ENCODE results near the gene PTPRE. TPM values are rescaled to one million over a fixed set of nuclear protein-coding genes. Genes with fewer than 3 reads are reported as not detected.

The PTPRE gene
- total RNA-seq, 1 experiment from 2014 or later = 0.50 TPM

- intact Hi-C loops (cut with micrococcal nuclease; ENCODE audit: unreplicated experiment) = loop anchor here (1.0 kb wide), 4 partner anchors 32 to 195 kb away; no protein-coding TSS in a partner anchor
- Mint-ChIP-seq H3K27ac (ENCODE audit: unreplicated experiment) (no peak overlapping the region), H3K36me3 (ENCODE audit: insufficient read depth, unreplicated experiment) (no peaks in the 10 kb centered on the region), H3K4me1 (ENCODE audit: low read depth, unreplicated experiment) (peaks cover 6% of the 10 kb centered on the region), H3K4me3 (ENCODE audit: unreplicated experiment) (no peak overlapping the region), H3K9me3 (ENCODE audit: unreplicated experiment) (no peaks in the 10 kb centered on the region), H3K27me3 (ENCODE audit: insufficient read depth, unreplicated experiment) (no peaks in the 10 kb centered on the region)
- no peaks in the 10 kb centered on the region for H3K27me3 ChIP-seq (replicated peaks; ENCODE audit: control insufficient read depth, insufficient read depth, low read length)
- DNase-seq = no peak
- POLR2A ChIA-PET = no interaction called here
- no peak for TF ChIP-seq CTCF (IDR thresholded peaks at IDR 0.05; ENCODE audit: insufficient read depth in 1 of 2, low read depth in 1 of 2, low read length in 1 of 2, severe bottlenecking in 1 of 2, unreplicated experiment in 1 of 2)
- H3K9me3 ChIP-seq = no peaks in the 10 kb centered on the region
- CTCF ChIA-PET = interaction anchor here (2.1 kb wide), 1 partner anchor 137 kb away, joined by 7 read pairs; no protein-coding TSS in a partner anchor
- H3K4me1 ChIP-seq = 0 out of 2 replicates have a peak, but pooled peaks cover 6% of the 10 kb centered on the region
- BruUV-seq (replicated peaks) = no TSS peak
- H3K36me3 ChIP-seq (ENCODE audit: control insufficient read depth, insufficient read depth, low read length) = no peaks in the 10 kb centered on the region
- H3K4me3 ChIP-seq (ENCODE audit: low read depth, low read length) = no peak overlapping the region
Observed at GRCh38 chr10:127873901-127874470, 32.9 kb upstream of the PTPRE start.

GRCh38 chr10:127874671-127875448 lies 32.0 kb upstream of the PTPRE start:
- no peak for DNase-seq
- CTCF ChIA-PET = interaction anchor here (2.1 kb wide), 1 partner anchor 136 kb away, joined by 7 read pairs; no protein-coding TSS in a partner anchor
- no peaks in the 10 kb centered on the region for H3K9me3 ChIP-seq
- Mint-ChIP-seq H3K4me3 (ENCODE audit: unreplicated experiment) (no peak overlapping the region), H3K27ac (ENCODE audit: unreplicated experiment) (no peak overlapping the region), H3K27me3 (ENCODE audit: insufficient read depth, unreplicated experiment) (no peaks in the 10 kb centered on the region), H3K9me3 (ENCODE audit: unreplicated experiment) (no peaks in the 10 kb centered on the region), H3K36me3 (ENCODE audit: insufficient read depth, unreplicated experiment) (no peaks in the 10 kb centered on the region), H3K4me1 (ENCODE audit: low read depth, unreplicated experiment) (peaks cover 6% of the 10 kb centered on the region)
- H3K4me1 ChIP-seq = 0 out of 2 replicates have a peak, but pooled peaks cover 6% of the 10 kb centered on the region
- no peak for TF ChIP-seq CTCF (IDR thresholded peaks at IDR 0.05; ENCODE audit: insufficient read depth in 1 of 2, low read depth in 1 of 2, low read length in 1 of 2, severe bottlenecking in 1 of 2, unreplicated experiment in 1 of 2)
- H3K27me3 ChIP-seq (replicated peaks; ENCODE audit: control insufficient read depth, insufficient read depth, low read length) = no peaks in the 10 kb centered on the region
- POLR2A ChIA-PET = no interaction called here
- BruUV-seq (replicated peaks) = no TSS peak
- no peak overlapping the region for H3K4me3 ChIP-seq (ENCODE audit: low read depth, low read length)
- H3K36me3 ChIP-seq (ENCODE audit: control insufficient read depth, insufficient read depth, low read length) = no peaks in the 10 kb centered on the region
- intact Hi-C loops (cut with micrococcal nuclease; ENCODE audit: unreplicated experiment) = no loop called here

GRCh38 chr10:127875449-127875765 lies 31.5 kb upstream of the PTPRE start:
- no peak for TF ChIP-seq CTCF (IDR thresholded peaks at IDR 0.05; ENCODE audit: insufficient read depth in 1 of 2, low read depth in 1 of 2, low read length in 1 of 2, severe bottlenecking in 1 of 2, unreplicated experiment in 1 of 2)
- CTCF ChIA-PET = no interaction called here
- Histone ChIP-seq H3K36me3 (ENCODE audit: control insufficient read depth, insufficient read depth, low read length) (no peaks in the 10 kb centered on the region), H3K27me3 (replicated peaks; ENCODE audit: control insufficient read depth, insufficient read depth, low read length) (no peaks in the 10 kb centered on the region), H3K4me1 (0 out of 2 replicates have a peak, but pooled peaks cover 6% of the 10 kb centered on the region), H3K4me3 (ENCODE audit: low read depth, low read length) (no peak overlapping the region), H3K9me3 (no peaks in the 10 kb centered on the region)
- no peaks in the 10 kb centered on the region for H3K9me3 Mint-ChIP-seq (ENCODE audit: unreplicated experiment)
- intact Hi-C loops (cut with micrococcal nuclease; ENCODE audit: unreplicated experiment) = no loop called here
- no peak overlapping the region for H3K27ac Mint-ChIP-seq (ENCODE audit: unreplicated experiment)
- POLR2A ChIA-PET = no interaction called here
- no peak overlapping the region for H3K4me3 Mint-ChIP-seq (ENCODE audit: unreplicated experiment)
- no peak for DNase-seq
- H3K36me3 Mint-ChIP-seq (ENCODE audit: insufficient read depth, unreplicated experiment) = no peaks in the 10 kb centered on the region
- no peaks in the 10 kb centered on the region for H3K27me3 Mint-ChIP-seq (ENCODE audit: insufficient read depth, unreplicated experiment)
- no TSS peak for BruUV-seq (replicated peaks)
- H3K4me1 Mint-ChIP-seq (ENCODE audit: low read depth, unreplicated experiment) = peaks cover 6% of the 10 kb centered on the region
